ENCODE results near the gene GTF2H1.

DNA sequence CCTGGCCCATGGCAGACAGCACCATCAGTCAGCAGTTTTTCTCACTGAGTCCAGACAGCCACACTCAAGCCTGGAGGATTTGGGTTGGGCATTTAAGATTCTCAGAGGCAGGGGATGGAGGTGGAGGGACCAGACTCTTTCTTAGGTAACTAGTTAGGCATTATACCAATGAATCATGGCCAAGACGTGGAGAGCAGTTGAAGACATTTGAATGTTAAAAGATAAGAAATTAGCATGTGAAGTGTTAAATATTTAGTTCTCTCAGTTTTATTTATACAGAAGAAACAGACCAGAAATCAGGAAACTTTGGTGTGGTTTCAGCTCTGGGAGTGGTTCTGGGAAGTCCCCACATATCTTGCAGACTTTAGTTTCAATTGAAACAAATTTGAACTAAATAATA lies 9.9 kb downstream of the GTF2H1 start:
- TF ChIP-seq, protein P1, sequence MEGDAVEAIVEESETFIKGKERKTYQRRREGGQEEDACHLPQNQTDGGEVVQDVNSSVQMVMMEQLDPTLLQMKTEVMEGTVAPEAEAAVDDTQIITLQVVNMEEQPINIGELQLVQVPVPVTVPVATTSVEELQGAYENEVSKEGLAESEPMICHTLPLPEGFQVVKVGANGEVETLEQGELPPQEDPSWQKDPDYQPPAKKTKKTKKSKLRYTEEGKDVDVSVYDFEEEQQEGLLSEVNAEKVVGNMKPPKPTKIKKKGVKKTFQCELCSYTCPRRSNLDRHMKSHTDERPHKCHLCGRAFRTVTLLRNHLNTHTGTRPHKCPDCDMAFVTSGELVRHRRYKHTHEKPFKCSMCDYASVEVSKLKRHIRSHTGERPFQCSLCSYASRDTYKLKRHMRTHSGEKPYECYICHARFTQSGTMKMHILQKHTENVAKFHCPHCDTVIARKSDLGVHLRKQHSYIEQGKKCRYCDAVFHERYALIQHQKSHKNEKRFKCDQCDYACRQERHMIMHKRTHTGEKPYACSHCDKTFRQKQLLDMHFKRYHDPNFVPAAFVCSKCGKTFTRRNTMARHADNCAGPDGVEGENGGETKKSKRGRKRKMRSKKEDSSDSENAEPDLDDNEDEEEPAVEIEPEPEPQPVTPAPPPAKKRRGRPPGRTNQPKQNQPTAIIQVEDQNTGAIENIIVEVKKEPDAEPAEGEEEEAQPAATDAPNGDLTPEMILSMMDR (conservative IDR thresholded peaks at IDR 0.05) = no peak
- TF ChIP-seq ZFX (IDR thresholded peaks at IDR 0.05) = no peak
